ENCODE data around the gene ARFGAP3. TPM values are rescaled to one million over a fixed set of nuclear protein-coding genes. Genes with fewer than 3 reads are reported as not detected.

Gene ARFGAP3
- total RNA-seq, 1 experiment from 2014 or later: 27.0 TPM

GRCh38 chr22:42820045-42820763 is 36.9 kb downstream of the ARFGAP3 start:
- no peaks in the 10 kb centered on the region for H3K9me3 ChIP-seq (ENCODE audit: control insufficient read depth, insufficient read depth, low read depth, low read length)
- no peak overlapping the region for H3K4me3 ChIP-seq (ENCODE audit: low read depth in 2 of 2, low read length in 2 of 2)
- no peak for TF ChIP-seq SIN3A (IDR thresholded peaks at IDR 0.05; ENCODE audit: borderline replicate concordance, insufficient read depth, low read depth, low read length)
- no peak for TF ChIP-seq REST (IDR thresholded peaks at IDR 0.05; ENCODE audit: insufficient read depth in 1 of 2, low read depth in 2 of 2, low read length in 1 of 2)
- no peak for TF ChIP-seq POLR2AphosphoS5 (IDR thresholded peaks at IDR 0.05; ENCODE audit: low read depth, low read length)
- TF ChIP-seq CTCF (IDR thresholded peaks at IDR 0.05): peak; percentile 23; the same call in 1 of the 2 replicates
- no peak for TF ChIP-seq TCF7L2 (IDR thresholded peaks at IDR 0.05; ENCODE audit: low read depth, low read length)
- in situ Hi-C loops (cut with HindIII; ENCODE audit: low pct_unique_long_range_greater_than_20kb, low sequenced_read_pairs): no loop called here
- peaks cover 7% of the 10 kb centered on the region; the same call in 1 of the 2 replicates for H3K36me3 ChIP-seq (ENCODE audit: control insufficient read depth, insufficient read depth, low read length)
- ChIA-PET CTCF (no interaction called here), POLR2A (no interaction called here)
- intact Hi-C loops (cut with micrococcal nuclease; ENCODE audit: unreplicated experiment): no loop called here
- H3K27ac ChIP-seq (ENCODE audit: low read length): no peak overlapping the region
- DNase-seq (ENCODE audit: low read depth, low spot score) (no peak), ATAC-seq (no peak)
- BruUV-seq (replicated peaks): no TSS peak
- no peaks in the 10 kb centered on the region for H3K4me1 ChIP-seq (ENCODE audit: control insufficient read depth, insufficient read depth, low read length)
- H3K27me3 ChIP-seq (ENCODE audit: control insufficient read depth, insufficient read depth, low read length): no peaks in the 10 kb centered on the region

GRCh38 chr22:42819412-42820044 is 37.5 kb downstream of the ARFGAP3 start:
- ChIA-PET POLR2A (no interaction called here), CTCF (no interaction called here)
- no peaks in the 10 kb centered on the region for H3K9me3 ChIP-seq (ENCODE audit: control insufficient read depth, insufficient read depth, low read depth, low read length)
- intact Hi-C loops (cut with micrococcal nuclease; ENCODE audit: unreplicated experiment) (no loop called here), in situ Hi-C loops (cut with HindIII; ENCODE audit: low pct_unique_long_range_greater_than_20kb, low sequenced_read_pairs) (no loop called here)
- H3K27me3 ChIP-seq (ENCODE audit: control insufficient read depth, insufficient read depth, low read length): no peaks in the 10 kb centered on the region
- H3K4me1 ChIP-seq (ENCODE audit: control insufficient read depth, insufficient read depth, low read length): no peaks in the 10 kb centered on the region
- no peak for ATAC-seq
- no TSS peak for BruUV-seq (replicated peaks)
- peaks cover 7% of the 10 kb centered on the region; the same call in 1 of the 2 replicates for H3K36me3 ChIP-seq (ENCODE audit: control insufficient read depth, insufficient read depth, low read length)
- H3K4me3 ChIP-seq (ENCODE audit: low read depth in 2 of 2, low read length in 2 of 2): no peak overlapping the region
- H3K27ac ChIP-seq (ENCODE audit: low read length): no peak overlapping the region
- no peak for DNase-seq (ENCODE audit: low read depth, low spot score)
- TF ChIP-seq POLR2AphosphoS5 (IDR thresholded peaks at IDR 0.05; ENCODE audit: low read depth, low read length) (no peak), TCF7L2 (IDR thresholded peaks at IDR 0.05; ENCODE audit: low read depth, low read length) (no peak), REST (IDR thresholded peaks at IDR 0.05; ENCODE audit: insufficient read depth in 1 of 2, low read depth in 2 of 2, low read length in 1 of 2) (no peak), SIN3A (IDR thresholded peaks at IDR 0.05; ENCODE audit: borderline replicate concordance, insufficient read depth, low read depth, low read length) (no peak), CTCF (IDR thresholded peaks at IDR 0.05) (no peak)
